Mucosa of stomach (tissue), 1 donor: ENCODE measurements around the gene ARFGAP2.
"Not testable (repeated sequence)": the region's sequence is repeated elsewhere in the genome, so short reads cannot be mapped to it uniquely, and the experiment has no call there.

Source experiments
- H3K27me3 ChIP-seq: one replicate; pipeline ENCODE4 v1.7.0; 2013; ENCODE audit warnings: mild to moderate bottlenecking, low read length; ENCODE audit not compliant: control insufficient read depth, insufficient read depth
- H3K36me3 ChIP-seq: one replicate; pipeline ENCODE4 v1.7.0; 2013; ENCODE audit warnings: low read length; ENCODE audit not compliant: control insufficient read depth, insufficient read depth
- H3K4me1 ChIP-seq: one replicate; pipeline ENCODE4 v1.7.0; 2013; ENCODE audit warnings: mild to moderate bottlenecking, low read length; ENCODE audit not compliant: control insufficient read depth, insufficient read depth
- H3K4me3 ChIP-seq: one replicate; pipeline ENCODE4 v1.7.0; 2013; ENCODE audit warnings: low read length
- H3K9ac ChIP-seq: one replicate; pipeline ENCODE4 v1.7.0; 2013; ENCODE audit warnings: mild to moderate bottlenecking, low read length, moderate library complexity
- H3K9me3 ChIP-seq: one replicate; pipeline ENCODE4 v1.7.0; 2013; ENCODE audit warnings: mild to moderate bottlenecking, low read length, moderate library complexity; ENCODE audit not compliant: control insufficient read depth
- donor health status: Pancreatic carcinoma.

The ARFGAP2 gene

GRCh38 chr11:47206577-47206976, 29.9 kb upstream of the ARFGAP2 start:
- not testable (repeated sequence) for H3K4me1 ChIP-seq, H3K9me3 ChIP-seq, H3K36me3 ChIP-seq, H3K27me3 ChIP-seq, H3K9ac ChIP-seq, H3K4me3 ChIP-seq

- peaks cover 6% of the 10 kb centered on the region for H3K4me1 ChIP-seq
- H3K36me3 ChIP-seq: no peaks in the 10 kb centered on the region
- no peaks in the 10 kb centered on the region for H3K27me3 ChIP-seq
- H3K9ac ChIP-seq: no peak overlapping the region
- H3K4me3 ChIP-seq: no peak overlapping the region
- no peaks in the 10 kb centered on the region for H3K9me3 ChIP-seq
Measured at GRCh38 chr11:47204637-47204989, 27.9 kb upstream of the ARFGAP2 start.

- Histone ChIP-seq H3K4me3 (no peak overlapping the region), H3K4me1 (peaks cover 6% of the 10 kb centered on the region), H3K9me3 (no peaks in the 10 kb centered on the region), H3K36me3 (no peaks in the 10 kb centered on the region), H3K9ac (no peak overlapping the region), H3K27me3 (no peaks in the 10 kb centered on the region)
Measured at GRCh38 chr11:47202576-47202975, 25.9 kb upstream of the ARFGAP2 start.

DNA sequence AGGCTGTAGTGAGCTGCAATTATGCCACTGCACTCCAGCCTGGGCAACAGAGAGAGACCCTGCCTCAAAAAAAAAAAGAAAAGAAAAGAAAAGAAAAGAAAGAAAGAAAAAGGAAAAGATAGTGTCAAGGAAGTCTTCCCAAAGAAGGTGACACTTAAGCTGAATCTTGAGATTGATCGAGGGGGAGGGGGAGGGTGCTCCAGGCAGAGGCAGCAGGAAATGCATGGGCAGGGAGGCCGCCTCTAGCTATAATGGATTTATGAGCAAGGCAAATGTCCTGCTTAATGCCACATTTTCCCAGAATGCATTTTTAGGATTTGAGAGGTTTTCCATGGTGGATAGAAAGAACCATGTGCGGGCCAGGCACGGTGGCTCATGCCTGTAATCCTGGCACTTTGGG, 24.3 kb upstream of the ARFGAP2 start:
- Histone ChIP-seq H3K4me3 (no peak overlapping the region), H3K9me3 (no peaks in the 10 kb centered on the region), H3K27me3 (no peaks in the 10 kb centered on the region), H3K9ac (no peak overlapping the region), H3K4me1 (peaks cover 6% of the 10 kb centered on the region), H3K36me3 (no peaks in the 10 kb centered on the region)

GRCh38 chr11:47198161-47198560, 21.5 kb upstream of the ARFGAP2 start:
- H3K9ac ChIP-seq, H3K36me3 ChIP-seq, H3K4me1 ChIP-seq, H3K4me3 ChIP-seq, H3K27me3 ChIP-seq, H3K9me3 ChIP-seq: not testable (repeated sequence)

DNA sequence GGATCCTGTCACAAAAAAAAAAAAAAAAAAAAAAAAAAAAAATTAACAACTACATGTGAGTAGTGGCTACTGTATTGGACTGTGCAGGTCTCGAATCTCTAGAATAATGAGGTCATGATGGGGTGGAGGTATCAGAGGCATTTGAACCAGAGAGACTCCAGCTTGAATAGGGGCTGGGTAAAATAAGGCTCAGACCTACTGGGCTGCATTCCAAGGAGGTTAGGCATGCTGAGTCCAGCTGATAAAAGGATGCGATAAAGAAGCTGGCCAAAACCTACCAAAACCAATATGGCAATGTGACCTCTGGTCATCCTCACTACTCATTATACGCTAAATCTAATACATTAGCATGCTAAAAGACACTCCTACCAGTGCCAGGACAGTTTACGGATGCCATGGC, 15.4 kb upstream of the ARFGAP2 start:
- Histone ChIP-seq H3K4me1 (peaks cover 10% of the 10 kb centered on the region), H3K36me3 (no peaks in the 10 kb centered on the region), H3K9ac (no peak overlapping the region), H3K9me3 (no peaks in the 10 kb centered on the region), H3K27me3 (no peaks in the 10 kb centered on the region), H3K4me3 (no peak overlapping the region)

DNA sequence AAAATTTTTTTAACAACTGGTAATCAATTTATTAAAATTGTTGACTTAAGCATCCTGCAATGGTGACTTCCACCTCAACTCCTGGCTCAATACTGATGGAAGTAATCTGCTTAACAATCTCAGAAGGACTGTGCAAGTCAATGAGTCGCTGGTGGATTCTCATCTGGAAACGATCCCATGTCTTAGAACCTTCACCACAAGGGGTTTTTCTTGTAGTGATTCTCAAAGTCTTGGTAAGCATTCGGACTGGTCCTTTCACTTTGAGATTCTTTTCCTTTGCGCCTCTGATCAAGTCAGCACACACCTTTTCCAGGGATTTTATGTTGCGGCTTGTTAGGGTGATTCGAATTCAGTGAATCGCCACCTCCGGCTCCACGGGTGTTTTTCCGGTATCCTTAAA, 14.5 kb upstream of the ARFGAP2 start:
- H3K9ac ChIP-seq, H3K4me3 ChIP-seq, H3K27me3 ChIP-seq, H3K36me3 ChIP-seq, H3K9me3 ChIP-seq: not testable (repeated sequence)
- H3K4me1 ChIP-seq: peaks cover 14% of the 10 kb centered on the region

- Histone ChIP-seq H3K4me1 (peaks cover 30% of the 10 kb centered on the region), H3K27me3 (peaks cover 21% of the 10 kb centered on the region), H3K9me3 (no peaks in the 10 kb centered on the region), H3K9ac (no peak overlapping the region), H3K36me3 (no peaks in the 10 kb centered on the region), H3K4me3 (no peak overlapping the region)
Measured at GRCh38 chr11:47189100-47189834, 12.6 kb upstream of the ARFGAP2 start.

DNA sequence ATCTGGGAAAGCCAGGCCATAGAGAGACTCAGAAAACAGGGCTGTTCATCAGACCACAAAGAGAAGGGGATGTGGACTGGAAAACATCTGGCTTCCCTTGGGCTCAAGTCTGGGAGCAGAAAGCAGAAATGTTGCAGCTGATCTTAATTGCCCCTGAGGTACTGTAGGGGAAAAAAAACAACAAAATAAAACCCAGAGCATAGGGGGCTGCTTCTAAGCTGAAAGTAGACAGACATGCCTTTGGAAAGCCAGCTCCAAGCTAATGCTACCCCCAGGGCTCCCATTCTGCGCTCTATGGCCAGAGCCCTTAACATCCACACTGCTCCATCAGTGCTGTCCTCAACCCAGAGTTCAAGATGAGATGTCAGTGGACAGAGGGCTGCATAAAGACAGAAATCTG, 11.6 kb upstream of the ARFGAP2 start:
- Histone ChIP-seq H3K9me3 (no peaks in the 10 kb centered on the region), H3K36me3 (no peaks in the 10 kb centered on the region), H3K27me3 (peaks cover 22% of the 10 kb centered on the region), H3K4me3 (no peak overlapping the region), H3K4me1 (peaks cover 35% of the 10 kb centered on the region), H3K9ac (no peak overlapping the region)

DNA sequence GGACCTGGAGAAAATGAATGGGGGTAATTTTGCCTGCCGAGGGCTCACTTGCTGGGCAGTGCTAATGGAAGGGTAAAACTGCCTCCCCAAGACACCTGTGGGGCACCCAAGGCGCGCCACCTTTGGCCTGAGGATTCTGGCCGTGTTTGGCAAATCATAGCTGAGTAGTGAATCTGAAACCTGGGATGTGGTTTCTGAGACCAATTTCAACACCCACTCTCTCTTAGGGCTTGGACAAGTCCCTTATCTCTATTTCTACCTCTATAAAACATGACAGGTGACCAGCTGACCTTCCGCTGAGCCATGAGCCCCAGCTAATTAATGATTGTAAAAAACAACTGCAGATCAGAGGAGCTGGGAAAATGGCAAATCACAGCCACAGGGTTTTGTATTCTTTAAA, 11.0 kb upstream of the ARFGAP2 start:
- no peaks in the 10 kb centered on the region for H3K9me3 ChIP-seq
- H3K4me3 ChIP-seq: no peak overlapping the region
- H3K9ac ChIP-seq: no peak overlapping the region
- peaks cover 22% of the 10 kb centered on the region for H3K27me3 ChIP-seq
- H3K4me1 ChIP-seq: peaks cover 35% of the 10 kb centered on the region
- no peaks in the 10 kb centered on the region for H3K36me3 ChIP-seq

DNA sequence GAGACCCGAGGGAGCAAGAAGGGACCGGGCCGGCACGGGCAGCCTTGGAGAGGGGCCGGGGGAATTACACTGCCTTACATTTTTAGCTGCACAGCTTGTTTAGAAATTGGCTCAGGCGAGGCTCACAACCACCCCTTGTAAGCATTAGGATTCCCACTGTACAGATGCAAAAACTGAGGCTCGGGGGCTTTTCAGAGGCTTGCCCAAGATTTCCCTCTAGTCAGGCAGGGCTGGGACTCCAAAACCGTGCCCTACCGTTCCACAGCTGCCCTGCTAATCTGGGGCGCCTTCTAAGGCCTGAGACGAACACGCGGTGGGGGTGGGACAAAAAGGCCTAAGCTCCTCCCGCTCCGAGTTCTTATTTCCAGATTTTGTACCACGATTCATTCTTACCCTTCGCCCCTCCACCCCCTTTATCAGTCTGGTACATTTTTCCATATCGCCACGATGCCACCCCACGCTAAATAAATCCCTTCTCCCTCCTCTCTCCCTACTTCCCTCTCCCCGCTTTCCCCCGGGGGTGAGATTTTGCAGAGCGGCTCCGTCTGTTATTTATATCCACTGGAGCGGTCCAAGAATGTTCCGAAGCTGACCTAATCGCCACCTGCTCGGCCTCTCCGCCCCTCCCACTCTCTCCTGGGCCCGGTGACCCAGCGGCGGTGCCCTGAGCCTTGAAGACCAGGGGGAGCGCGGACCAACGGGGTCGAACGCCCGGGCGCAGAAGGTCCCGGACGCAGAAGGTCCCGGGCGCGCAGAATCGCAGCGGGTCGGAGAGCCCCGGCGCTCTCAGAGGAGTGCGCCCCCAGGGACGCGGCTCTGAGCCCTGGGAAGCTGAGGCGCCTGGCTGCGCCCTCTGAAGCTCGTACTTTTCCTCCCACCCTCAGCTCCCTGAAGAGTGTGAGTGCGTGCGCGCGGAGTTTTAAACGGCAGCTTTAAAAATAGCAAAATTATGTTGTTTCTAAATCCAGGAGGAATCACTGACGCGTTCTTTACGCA, 10.3 kb upstream of the ARFGAP2 start:
- no peaks in the 10 kb centered on the region for H3K9me3 ChIP-seq
- H3K4me3 ChIP-seq: no peak overlapping the region
- peak overlapping the region; percentile 36 for H3K9ac ChIP-seq
- H3K36me3 ChIP-seq: no peaks in the 10 kb centered on the region
- H3K4me1 ChIP-seq: peaks cover 35% of the 10 kb centered on the region
- peaks cover 22% of the 10 kb centered on the region for H3K27me3 ChIP-seq

GRCh38 chr11:47186076-47186699, 9.5 kb upstream of the ARFGAP2 start, which contains the start of gene PACSIN3:
PACSIN3 (minus strand) TSS chr11:47186434; CDS start chr11:47182727, 3,707 bp downstream.
- Histone ChIP-seq H3K4me3 (peak within 1 kb of the TSS; percentile 56), H3K9me3 (no peaks in the 10 kb centered on the region), H3K4me1 (peaks cover 35% of the 10 kb centered on the region), H3K36me3 (no peaks in the 10 kb centered on the region), H3K27me3 (peaks cover 22% of the 10 kb centered on the region), H3K9ac (peak within 1 kb of the TSS; percentile 69)
